ENCODE measurements around the gene IGFALS.

- no peak for TF ChIP-seq CTCF (IDR thresholded peaks at IDR 0.05)
- TF ChIP-seq POLR2A (IDR thresholded peaks at IDR 0.05): no peak
These were observed 498 bp downstream of the IGFALS start for GRCh38 chr16:1792836-1793577.

All from Peyer's patch (tissue), 4 donors.